Brain microvascular endothelial cell (primary cell): ENCODE results near the gene PHLDB2.
"Not testable (repeated sequence)": the region's sequence is repeated elsewhere in the genome, so short reads cannot be mapped to it uniquely, and the experiment has no call there.

Experiments
- DNase-seq: peaks from one replicate; pipeline ENCODE4 v3.0.0-alpha.2; 2020
- H3K27ac ChIP-seq: fragments of 250-450 bp; sonication (Bioruptor Pico); 2 replicates; pipeline ENCODE4 v1.5.1; 2020; ENCODE audit warnings: mild to moderate bottlenecking, moderate library complexity
- H3K27me3 ChIP-seq: fragments of 250-450 bp; sonication (Bioruptor Pico); replicated peaks from 2 replicates; pipeline ENCODE4 v1.5.1; 2020; ENCODE audit warnings: mild to moderate bottlenecking
- H3K36me3 ChIP-seq: fragments of 250-450 bp; sonication (Bioruptor Pico); replicated peaks from 2 replicates; pipeline ENCODE4 v1.5.1; 2020; ENCODE audit warnings: mild to moderate bottlenecking
- H3K4me3 ChIP-seq: 2 replicates; pipeline ENCODE4 v1.5.1; 2011; ENCODE audit warnings: low read depth, mild to moderate bottlenecking, control low read depth, low read length, moderate library complexity
- CTCF ChIP-seq: IDR thresholded peaks from 2 replicates; pipeline ENCODE4 v1.5.1; 2011; ENCODE audit warnings: low read depth, mild to moderate bottlenecking, moderate library complexity, low read length, control low read depth, inconsistent platforms; ENCODE audit errors: missing control alignments
- in situ Hi-C: cut with HindIII; loops from 2 replicates; pipeline ENCODE4 v1.10.0; 2017; ENCODE audit warnings: low sequenced_read_pairs, low pct_ligation_motif_present

Gene PHLDB2

DNA sequence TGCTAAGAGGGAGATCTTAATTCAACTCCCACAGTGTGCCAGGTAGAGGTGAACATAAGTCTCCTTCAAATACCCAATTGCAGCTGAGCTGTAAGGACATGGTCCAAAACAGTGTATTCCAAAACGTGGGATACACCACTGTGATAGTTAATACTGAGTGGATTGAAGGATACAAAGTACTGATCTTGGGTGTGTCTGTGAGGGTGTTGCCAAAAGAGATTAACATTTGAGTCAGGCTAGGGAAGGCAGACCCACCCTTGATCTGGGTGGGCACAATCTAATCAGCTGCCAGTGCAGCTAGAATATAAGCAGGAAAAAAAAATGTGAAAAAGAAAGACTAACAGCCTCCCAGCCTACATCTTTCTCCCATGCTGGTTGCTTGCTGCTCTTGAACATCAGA, 45.1 kb upstream of the PHLDB2 start:
- in situ Hi-C loops, result no loop called here
- H3K27ac ChIP-seq, result no peak overlapping the region
- no peaks in the 10 kb centered on the region for H3K36me3 ChIP-seq
- TF ChIP-seq CTCF, result no peak
- H3K4me3 ChIP-seq, result no peak overlapping the region
- no peak for DNase-seq
- H3K27me3 ChIP-seq, result no peaks in the 10 kb centered on the region

DNA sequence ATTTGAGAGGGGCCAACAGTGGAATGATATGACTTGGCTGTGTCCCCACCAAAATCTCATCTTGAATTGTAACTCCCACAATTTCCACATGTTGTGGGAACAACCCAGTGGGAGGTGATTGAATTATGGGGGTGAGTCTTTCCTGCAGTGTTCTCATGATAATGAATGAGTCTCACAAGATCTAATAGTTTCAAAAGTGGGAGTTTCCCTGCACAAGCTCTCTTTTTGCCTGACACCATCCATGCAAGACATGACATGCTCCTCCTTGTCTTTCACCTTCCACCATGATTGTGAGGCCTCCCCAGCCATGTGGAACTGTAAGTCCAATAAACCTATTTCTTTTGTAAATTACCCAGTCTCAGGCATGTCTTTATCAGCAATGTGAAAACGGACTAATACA, 42.3 kb upstream of the PHLDB2 start:
- in situ Hi-C loops, H3K36me3 ChIP-seq, H3K27ac ChIP-seq, H3K4me3 ChIP-seq, DNase-seq, H3K27me3 ChIP-seq: not testable (repeated sequence)

DNA sequence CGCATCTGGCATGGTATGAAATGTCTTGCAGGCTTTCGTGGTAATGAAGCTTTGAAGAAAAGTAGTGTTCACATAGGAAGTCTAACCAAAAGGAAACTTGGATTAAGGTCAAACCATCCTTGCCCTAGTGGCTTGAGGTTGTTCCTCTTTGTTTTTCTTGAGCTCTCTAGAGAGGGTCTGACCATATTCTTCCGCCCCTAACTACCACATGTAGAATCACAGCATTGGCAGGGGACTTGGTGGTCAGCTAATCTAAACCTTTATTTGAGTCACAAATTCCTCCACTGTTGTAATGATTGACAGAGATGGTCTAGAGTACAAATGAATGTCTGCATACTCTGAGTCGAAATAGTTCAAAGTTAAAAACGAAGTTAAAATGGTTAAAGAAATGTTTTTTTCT, 39.1 kb upstream of the PHLDB2 start:
- DNase-seq, result no peak
- H3K36me3 ChIP-seq, result no peaks in the 10 kb centered on the region
- H3K27me3 ChIP-seq, result no peaks in the 10 kb centered on the region
- no peak overlapping the region for H3K27ac ChIP-seq
- TF ChIP-seq CTCF, result no peak
- in situ Hi-C loops, result no loop called here
- no peak overlapping the region for H3K4me3 ChIP-seq

GRCh38 chr3:111820651-111821050, 38.4 kb upstream of the PHLDB2 start:
- H3K36me3 ChIP-seq, result no peaks in the 10 kb centered on the region

GRCh38 chr3:111821891-111822290, 37.2 kb upstream of the PHLDB2 start:
- no peak overlapping the region for H3K4me3 ChIP-seq
- no peaks in the 10 kb centered on the region for H3K27me3 ChIP-seq
- in situ Hi-C loops, result no loop called here
- no peaks in the 10 kb centered on the region for H3K36me3 ChIP-seq
- no peak for DNase-seq
- TF ChIP-seq CTCF, result no peak
- H3K27ac ChIP-seq, result no peak overlapping the region

More at GRCh38 chr3:111820651-111821050, 38.4 kb upstream of the PHLDB2 start:
- H3K27ac ChIP-seq, result no peak overlapping the region
- DNase-seq, result no peak
- in situ Hi-C loops, result no loop called here
- H3K4me3 ChIP-seq, result no peak overlapping the region
- no peak for TF ChIP-seq CTCF
- H3K27me3 ChIP-seq, result no peaks in the 10 kb centered on the region

- Histone ChIP-seq H3K36me3 (no peaks in the 10 kb centered on the region), H3K27ac (no peak overlapping the region)
Observed at GRCh38 chr3:111822804-111823203, 36.3 kb upstream of the PHLDB2 start.

More at GRCh38 chr3:111822804-111823203, 36.3 kb upstream of the PHLDB2 start:
- no peak for TF ChIP-seq CTCF
- Histone ChIP-seq H3K27me3 (no peaks in the 10 kb centered on the region), H3K4me3 (no peak overlapping the region)
- in situ Hi-C loops, result no loop called here
- no peak for DNase-seq
